C4-2B (cell line): ENCODE data around the gene KCNQ1.

ENCODE experiments used
- CTCF ChIP-seq: fragments of 450-650 bp; conservative IDR thresholded peaks from 2 replicates; pipeline ENCODE4 v1.5.1; 2017; ENCODE audit warnings: mild to moderate bottlenecking
- ZFX ChIP-seq: fragments of 450-650 bp; IDR thresholded peaks from 2 replicates; pipeline ENCODE4 v1.6.1; 2017

- no peak for TF ChIP-seq CTCF
- no peak for TF ChIP-seq ZFX
These were observed 10.8 kb upstream of the KCNQ1 start for GRCh38 chr11:2434008-2434407.
